Measurements from ENCODE around the gene FRAT1. TPM values are rescaled to one million over a fixed set of nuclear protein-coding genes. Genes with fewer than 3 reads are reported as not detected.

Gene FRAT1
- total and polyA plus RNA-seq, 10 of the 15 experiments (the other 5 are each of a cell fraction or from before 2014, with no cell fraction given), result 0.07 to 0.73 (median 0.26) TPM

DNA sequence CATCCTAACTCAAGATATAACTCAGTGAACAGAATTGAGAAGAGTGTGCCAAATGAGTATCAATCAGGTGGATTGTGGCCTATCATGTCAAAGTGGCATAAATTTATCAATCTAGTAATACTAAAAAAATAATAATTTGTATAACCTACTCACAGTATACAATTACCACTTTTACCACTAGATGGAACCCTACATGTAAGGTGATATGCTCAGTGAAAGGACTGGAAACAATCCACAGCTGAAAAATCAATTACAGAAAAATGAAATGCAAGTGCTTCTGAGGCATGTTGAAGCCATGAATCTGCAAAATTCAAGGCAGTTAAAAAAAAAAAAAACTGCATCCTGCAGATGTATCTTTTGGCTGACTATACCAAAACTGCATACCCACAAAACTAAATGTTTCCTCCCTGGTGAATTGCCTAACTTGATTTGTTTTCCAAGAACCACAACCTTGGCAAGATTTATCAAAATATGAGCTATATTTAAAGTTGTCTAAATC, 40.5 kb upstream of the FRAT1 start (continued):
- TF ChIP-seq, protein P1, sequence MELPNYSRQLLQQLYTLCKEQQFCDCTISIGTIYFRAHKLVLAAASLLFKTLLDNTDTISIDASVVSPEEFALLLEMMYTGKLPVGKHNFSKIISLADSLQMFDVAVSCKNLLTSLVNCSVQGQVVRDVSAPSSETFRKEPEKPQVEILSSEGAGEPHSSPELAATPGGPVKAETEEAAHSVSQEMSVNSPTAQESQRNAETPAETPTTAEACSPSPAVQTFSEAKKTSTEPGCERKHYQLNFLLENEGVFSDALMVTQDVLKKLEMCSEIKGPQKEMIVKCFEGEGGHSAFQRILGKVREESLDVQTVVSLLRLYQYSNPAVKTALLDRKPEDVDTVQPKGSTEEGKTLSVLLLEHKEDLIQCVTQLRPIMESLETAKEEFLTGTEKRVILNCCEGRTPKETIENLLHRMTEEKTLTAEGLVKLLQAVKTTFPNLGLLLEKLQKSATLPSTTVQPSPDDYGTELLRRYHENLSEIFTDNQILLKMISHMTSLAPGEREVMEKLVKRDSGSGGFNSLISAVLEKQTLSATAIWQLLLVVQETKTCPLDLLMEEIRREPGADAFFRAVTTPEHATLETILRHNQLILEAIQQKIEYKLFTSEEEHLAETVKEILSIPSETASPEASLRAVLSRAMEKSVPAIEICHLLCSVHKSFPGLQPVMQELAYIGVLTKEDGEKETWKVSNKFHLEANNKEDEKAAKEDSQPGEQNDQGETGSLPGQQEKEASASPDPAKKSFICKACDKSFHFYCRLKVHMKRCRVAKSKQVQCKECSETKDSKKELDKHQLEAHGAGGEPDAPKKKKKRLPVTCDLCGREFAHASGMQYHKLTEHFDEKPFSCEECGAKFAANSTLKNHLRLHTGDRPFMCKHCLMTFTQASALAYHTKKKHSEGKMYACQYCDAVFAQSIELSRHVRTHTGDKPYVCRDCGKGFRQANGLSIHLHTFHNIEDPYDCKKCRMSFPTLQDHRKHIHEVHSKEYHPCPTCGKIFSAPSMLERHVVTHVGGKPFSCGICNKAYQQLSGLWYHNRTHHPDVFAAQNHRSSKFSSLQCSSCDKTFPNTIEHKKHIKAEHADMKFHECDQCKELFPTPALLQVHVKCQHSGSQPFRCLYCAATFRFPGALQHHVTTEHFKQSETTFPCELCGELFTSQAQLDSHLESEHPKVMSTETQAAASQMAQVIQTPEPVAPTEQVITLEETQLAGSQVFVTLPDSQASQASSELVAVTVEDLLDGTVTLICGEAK (IDR thresholded peaks at IDR 0.05; ENCODE audit: borderline replicate concordance), result no peak
- TF ChIP-seq RAD21 (IDR thresholded peaks at IDR 0.05; ENCODE audit: insufficient read depth, low read depth, low read length) (peak; percentile 49), CTCF (IDR thresholded peaks at IDR 0.05 in 2 of 3, conservative IDR thresholded peaks at IDR 0.05 in 1 of 3; ENCODE audit: control insufficient read depth in 2 of 3, extremely low read depth in 1 of 3, insufficient read depth in 1 of 3, low read depth in 3 of 3, low read length in 3 of 3) (peak; percentile 46 to 58 (median 51); a peak in 5 of 6 replicates), POU2F2 (IDR thresholded peaks at IDR 0.05; ENCODE audit: borderline replicate concordance, low read depth, low read length) (no peak), RUNX3 (IDR thresholded peaks at IDR 0.05; ENCODE audit: low read length) (no peak)
- TF ChIP-seq, protein P2, sequence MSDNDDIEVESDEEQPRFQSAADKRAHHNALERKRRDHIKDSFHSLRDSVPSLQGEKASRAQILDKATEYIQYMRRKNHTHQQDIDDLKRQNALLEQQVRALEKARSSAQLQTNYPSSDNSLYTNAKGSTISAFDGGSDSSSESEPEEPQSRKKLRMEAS (IDR thresholded peaks at IDR 0.05; ENCODE audit: low read depth, low read length), result no peak
